Measurements from ENCODE around the gene EPHA6.

DNA sequence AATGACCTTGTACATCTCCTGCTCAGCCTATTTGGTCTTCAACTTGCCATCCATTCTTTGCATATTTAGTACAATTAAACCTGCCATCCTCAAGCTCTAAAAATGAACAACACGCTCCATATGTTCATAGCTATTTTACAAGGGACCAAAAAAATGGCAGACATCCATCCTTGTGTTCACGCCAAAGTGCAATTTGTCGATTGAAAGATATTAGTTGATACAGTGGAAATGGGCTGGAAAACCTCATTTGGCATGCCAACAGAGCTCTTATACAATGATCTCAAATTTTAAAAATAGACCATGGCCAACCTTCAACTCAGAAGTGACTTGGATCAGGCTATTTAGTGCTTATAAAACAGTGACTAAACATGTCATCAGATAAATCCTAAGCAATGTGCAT lies 536.6 kb downstream of the EPHA6 start:
- TF ChIP-seq CTCF (conservative IDR thresholded peaks at IDR 0.05 in 1 of 2, IDR thresholded peaks at IDR 0.05 in 1 of 2; ENCODE audit: low read depth in 1 of 2, low read length in 2 of 2) (no peak), EZH2 (IDR thresholded peaks at IDR 0.05; ENCODE audit: low read length, missing control alignments) (no peak)
